ENCODE data around the gene A2M.

- TF ChIP-seq, protein P1, sequence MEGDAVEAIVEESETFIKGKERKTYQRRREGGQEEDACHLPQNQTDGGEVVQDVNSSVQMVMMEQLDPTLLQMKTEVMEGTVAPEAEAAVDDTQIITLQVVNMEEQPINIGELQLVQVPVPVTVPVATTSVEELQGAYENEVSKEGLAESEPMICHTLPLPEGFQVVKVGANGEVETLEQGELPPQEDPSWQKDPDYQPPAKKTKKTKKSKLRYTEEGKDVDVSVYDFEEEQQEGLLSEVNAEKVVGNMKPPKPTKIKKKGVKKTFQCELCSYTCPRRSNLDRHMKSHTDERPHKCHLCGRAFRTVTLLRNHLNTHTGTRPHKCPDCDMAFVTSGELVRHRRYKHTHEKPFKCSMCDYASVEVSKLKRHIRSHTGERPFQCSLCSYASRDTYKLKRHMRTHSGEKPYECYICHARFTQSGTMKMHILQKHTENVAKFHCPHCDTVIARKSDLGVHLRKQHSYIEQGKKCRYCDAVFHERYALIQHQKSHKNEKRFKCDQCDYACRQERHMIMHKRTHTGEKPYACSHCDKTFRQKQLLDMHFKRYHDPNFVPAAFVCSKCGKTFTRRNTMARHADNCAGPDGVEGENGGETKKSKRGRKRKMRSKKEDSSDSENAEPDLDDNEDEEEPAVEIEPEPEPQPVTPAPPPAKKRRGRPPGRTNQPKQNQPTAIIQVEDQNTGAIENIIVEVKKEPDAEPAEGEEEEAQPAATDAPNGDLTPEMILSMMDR (IDR thresholded peaks at IDR 0.05; ENCODE audit: poor library complexity) = no peak
- TF ChIP-seq EZH2 (IDR thresholded peaks at IDR 0.05; ENCODE audit: borderline replicate concordance) = no peak
Measured at GRCh38 chr12:9113296-9113986, 2.3 kb downstream of the A2M start.
